Measurements from ENCODE around the gene FOXN3. TPM values are rescaled to one million over a fixed set of nuclear protein-coding genes. Genes with fewer than 3 reads are reported as not detected.

FOXN3 gene
- total RNA-seq, 2 donors from 2014 or later: 42.3 to 61.6 TPM

- Histone ChIP-seq H3K4me1 (peaks cover 68% of the 10 kb centered on the region), H3K9me3 (no peaks in the 10 kb centered on the region), H3K27ac (peak overlapping the region in 1 of 4 donors; percentile 55), H3K4me3 (no peak overlapping the region), H3K36me3 (replicated peaks in 1 of 2; ENCODE audit: insufficient read depth in 1 of 2, low read depth in 2 of 2) (no peaks in the 10 kb centered on the region), H3K27me3 (no peaks in the 10 kb centered on the region)
- ATAC-seq (no peak), DNase-seq (peak in 1 of 4 donors; percentile 51)
- WGBS, 2 donors: 59 to 77% methylated on average over 13 of the region's 13 CpGs
- TF ChIP-seq, protein P1, sequence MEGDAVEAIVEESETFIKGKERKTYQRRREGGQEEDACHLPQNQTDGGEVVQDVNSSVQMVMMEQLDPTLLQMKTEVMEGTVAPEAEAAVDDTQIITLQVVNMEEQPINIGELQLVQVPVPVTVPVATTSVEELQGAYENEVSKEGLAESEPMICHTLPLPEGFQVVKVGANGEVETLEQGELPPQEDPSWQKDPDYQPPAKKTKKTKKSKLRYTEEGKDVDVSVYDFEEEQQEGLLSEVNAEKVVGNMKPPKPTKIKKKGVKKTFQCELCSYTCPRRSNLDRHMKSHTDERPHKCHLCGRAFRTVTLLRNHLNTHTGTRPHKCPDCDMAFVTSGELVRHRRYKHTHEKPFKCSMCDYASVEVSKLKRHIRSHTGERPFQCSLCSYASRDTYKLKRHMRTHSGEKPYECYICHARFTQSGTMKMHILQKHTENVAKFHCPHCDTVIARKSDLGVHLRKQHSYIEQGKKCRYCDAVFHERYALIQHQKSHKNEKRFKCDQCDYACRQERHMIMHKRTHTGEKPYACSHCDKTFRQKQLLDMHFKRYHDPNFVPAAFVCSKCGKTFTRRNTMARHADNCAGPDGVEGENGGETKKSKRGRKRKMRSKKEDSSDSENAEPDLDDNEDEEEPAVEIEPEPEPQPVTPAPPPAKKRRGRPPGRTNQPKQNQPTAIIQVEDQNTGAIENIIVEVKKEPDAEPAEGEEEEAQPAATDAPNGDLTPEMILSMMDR (IDR thresholded peaks at IDR 0.05): no peak
- TF ChIP-seq POLR2A (IDR thresholded peaks at IDR 0.05): no peak
- intact Hi-C loops (cut with DNase I): no loop called here
Measured at GRCh38 chr14:89365061-89365801, 51.8 kb downstream of the FOXN3 start.

DNA sequence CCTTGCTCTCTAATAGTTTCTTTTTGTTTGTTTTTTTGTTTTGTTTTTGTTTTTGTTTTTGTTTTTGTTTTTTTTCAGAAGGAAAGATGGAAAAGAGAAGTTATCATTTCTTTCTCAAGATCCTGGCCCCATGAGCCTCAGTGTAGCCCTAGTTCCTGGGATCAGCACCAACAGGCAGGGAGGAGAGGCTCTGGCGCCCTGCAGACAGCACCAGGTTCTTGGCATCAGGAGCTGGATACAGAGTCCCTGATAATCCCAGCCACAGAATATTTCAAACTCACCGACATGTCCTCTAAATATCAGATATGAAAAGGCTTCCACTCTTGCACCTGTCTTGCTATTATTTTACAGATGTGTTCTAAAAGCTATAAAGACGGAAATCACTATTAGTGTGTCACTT is 52.7 kb downstream of the FOXN3 start:
- DNase-seq (no peak), ATAC-seq (no peak)
- intact Hi-C loops (cut with DNase I): no loop called here
- no peak for TF ChIP-seq POLR2A (IDR thresholded peaks at IDR 0.05)
- TF ChIP-seq, protein P1 (IDR thresholded peaks at IDR 0.05): no peak
- Histone ChIP-seq H3K9me3 (no peaks in the 10 kb centered on the region), H3K27ac (no peak overlapping the region), H3K27me3 (no peaks in the 10 kb centered on the region), H3K4me3 (no peak overlapping the region), H3K4me1 (peaks cover 67% of the 10 kb centered on the region), H3K36me3 (replicated peaks in 1 of 2; ENCODE audit: insufficient read depth in 1 of 2, low read depth in 2 of 2) (no peaks in the 10 kb centered on the region)
- WGBS, 2 donors: 60 to 69% methylated on average over 3 of the region's 3 CpGs

DNA sequence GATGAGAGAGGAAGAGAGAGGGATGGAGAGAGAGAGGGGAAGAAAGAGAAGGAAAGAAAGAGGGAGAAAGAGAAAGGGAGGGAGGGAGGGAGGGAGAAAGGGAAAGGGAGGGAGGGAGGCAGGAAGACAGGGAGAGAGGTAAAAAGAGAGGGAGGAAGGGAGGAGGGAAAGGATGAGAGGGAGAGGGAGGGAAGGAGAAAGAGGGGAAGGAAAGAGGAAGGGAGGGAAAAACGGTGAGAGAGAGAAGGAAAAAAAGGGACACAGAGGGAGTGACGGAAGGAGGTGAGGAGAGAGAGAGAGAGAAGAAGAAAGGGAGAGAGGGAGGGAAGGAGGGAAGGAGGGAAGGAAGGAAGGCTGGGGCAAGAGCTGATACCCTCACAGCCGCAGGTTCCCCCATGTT is 56.8 kb downstream of the FOXN3 start:
- ATAC-seq (no peak), DNase-seq (no peak)
- no peak overlapping the region for H3K4me3 ChIP-seq
- no peaks in the 10 kb centered on the region for H3K9me3 ChIP-seq
- H3K27me3 ChIP-seq: no peaks in the 10 kb centered on the region
- intact Hi-C loops (cut with DNase I): no loop called here
- TF ChIP-seq POLR2A (IDR thresholded peaks at IDR 0.05): no peak
- TF ChIP-seq, protein P1 (IDR thresholded peaks at IDR 0.05): no peak
- 85 to 94% methylated on average over 3 of the region's 3 CpGs for WGBS, 2 donors
- peak overlapping the region in 1 of 4 donors; percentile 6 for H3K27ac ChIP-seq
- H3K36me3 ChIP-seq (replicated peaks in 1 of 2; ENCODE audit: insufficient read depth in 1 of 2, low read depth in 2 of 2): no peaks in the 10 kb centered on the region
- H3K4me1 ChIP-seq: peaks cover 56% of the 10 kb centered on the region

GRCh38 chr14:89359477-89360222 is 57.4 kb downstream of the FOXN3 start:
- TF ChIP-seq POLR2A (IDR thresholded peaks at IDR 0.05): no peak
- TF ChIP-seq, protein P1 (IDR thresholded peaks at IDR 0.05): no peak
- Histone ChIP-seq H3K27me3 (no peaks in the 10 kb centered on the region), H3K36me3 (replicated peaks in 1 of 2; ENCODE audit: insufficient read depth in 1 of 2, low read depth in 2 of 2) (no peaks in the 10 kb centered on the region), H3K4me3 (no peak overlapping the region), H3K9me3 (no peaks in the 10 kb centered on the region), H3K4me1 (peaks cover 50% of the 10 kb centered on the region), H3K27ac (peak overlapping the region in 2 of 4 donors; percentile 6 to 28)
- intact Hi-C loops (cut with DNase I): no loop called here
- ATAC-seq (peak; percentile 15), DNase-seq (peak in 3 of 4 donors; percentile 35 to 40 (median 36))
- 53 to 55% methylated on average over 12 to 13 of the region's 13 CpGs for WGBS, 2 donors
